DMS79 treated with DMSO at 0.1 percent for 48 hours (cell line): Measurements from ENCODE around the gene E2F1.
"Not testable (repeated sequence)": the region's sequence is repeated elsewhere in the genome, so short reads cannot be mapped to it uniquely, and the experiment has no call there.

Experiments used
- DNase-seq: peaks from one replicate; lab custom pipeline; 2025; lab: John Stamatoyannopoulos, UW

Gene E2F1

GRCh38 chr20:33710681-33711445, 24.7 kb upstream of the E2F1 start:
- DNase-seq = no peak

GRCh38 chr20:33709905-33710541, 23.8 kb upstream of the E2F1 start:
- no peak for DNase-seq

DNA sequence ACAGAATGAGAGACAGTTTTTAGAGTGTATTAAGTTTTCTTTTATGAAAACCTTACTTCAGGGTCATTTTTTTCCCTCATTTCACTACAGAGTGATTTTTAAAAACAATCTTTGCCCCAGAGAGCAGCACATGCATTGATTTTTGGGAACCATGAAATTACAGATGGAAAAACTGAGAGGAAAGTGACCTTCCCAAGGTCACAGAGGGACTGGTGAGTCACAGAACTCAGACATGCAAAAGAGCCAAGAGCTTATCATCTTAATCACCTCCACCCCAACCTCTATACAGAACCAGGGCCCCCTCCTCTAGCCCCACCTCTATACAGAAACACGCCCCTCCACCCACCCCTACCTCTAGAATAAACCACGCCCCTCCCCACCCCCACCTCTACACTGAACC, 23.2 kb upstream of the E2F1 start:
- DNase-seq = no peak

DNA sequence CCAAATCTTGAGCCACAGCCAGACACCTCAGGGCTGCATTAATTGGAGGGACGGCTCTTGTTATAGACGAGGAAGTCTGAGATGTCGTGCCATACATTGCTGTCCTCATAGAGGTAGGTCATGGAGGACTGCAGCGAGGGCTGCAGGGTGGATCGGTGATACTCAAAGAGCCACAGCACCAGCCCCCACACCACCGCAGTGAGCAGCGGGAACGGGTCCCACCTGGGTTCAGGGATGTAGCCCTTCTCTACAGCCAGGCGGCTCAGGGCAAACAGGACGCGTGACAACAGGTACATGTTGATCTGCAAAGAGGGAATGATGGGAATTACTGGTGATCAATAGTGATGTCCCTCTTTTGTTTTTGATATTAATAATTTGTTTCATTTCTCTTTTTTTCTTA, 21.5 kb upstream of the E2F1 start:
- no peak for DNase-seq

DNA sequence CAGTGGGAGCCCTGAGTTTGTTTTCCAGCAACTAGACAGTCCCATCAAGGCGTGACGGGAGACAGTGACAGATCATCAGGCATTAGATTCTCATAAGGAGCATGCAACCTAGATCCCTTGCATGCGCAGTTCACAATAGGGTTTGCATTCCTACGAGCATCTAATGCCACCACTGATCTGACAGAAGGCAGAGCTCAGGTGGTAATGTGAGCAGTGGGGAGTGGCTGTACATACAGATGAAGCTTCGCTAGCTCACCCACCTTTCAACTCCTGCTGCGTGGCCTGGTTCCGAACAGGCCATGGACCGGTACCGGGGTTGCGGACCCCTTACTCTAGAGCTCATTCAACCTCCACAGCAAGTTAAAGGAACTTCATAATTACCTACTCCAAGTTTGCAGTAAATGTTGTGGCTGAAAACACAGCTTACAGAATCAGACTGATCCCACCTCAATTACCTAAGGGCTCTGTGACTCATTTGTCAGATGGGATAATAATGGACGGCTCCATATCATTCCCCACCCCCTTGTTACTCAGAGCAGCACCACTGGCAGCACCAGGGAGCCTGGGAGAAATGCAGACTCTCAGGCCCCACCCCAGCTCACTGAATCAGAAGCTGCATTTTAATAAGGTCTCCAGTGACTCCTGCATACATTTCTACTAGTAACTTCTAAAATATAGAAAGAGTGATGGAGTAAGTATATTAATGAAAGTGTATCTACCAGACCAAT, 18.2 kb upstream of the E2F1 start:
- no peak for DNase-seq

- no peak for DNase-seq
Measured at GRCh38 chr20:33703498-33704137, 17.4 kb upstream of the E2F1 start.

GRCh38 chr20:33702861-33703260, 16.7 kb upstream of the E2F1 start:
- peak; percentile 9 for DNase-seq

DNA sequence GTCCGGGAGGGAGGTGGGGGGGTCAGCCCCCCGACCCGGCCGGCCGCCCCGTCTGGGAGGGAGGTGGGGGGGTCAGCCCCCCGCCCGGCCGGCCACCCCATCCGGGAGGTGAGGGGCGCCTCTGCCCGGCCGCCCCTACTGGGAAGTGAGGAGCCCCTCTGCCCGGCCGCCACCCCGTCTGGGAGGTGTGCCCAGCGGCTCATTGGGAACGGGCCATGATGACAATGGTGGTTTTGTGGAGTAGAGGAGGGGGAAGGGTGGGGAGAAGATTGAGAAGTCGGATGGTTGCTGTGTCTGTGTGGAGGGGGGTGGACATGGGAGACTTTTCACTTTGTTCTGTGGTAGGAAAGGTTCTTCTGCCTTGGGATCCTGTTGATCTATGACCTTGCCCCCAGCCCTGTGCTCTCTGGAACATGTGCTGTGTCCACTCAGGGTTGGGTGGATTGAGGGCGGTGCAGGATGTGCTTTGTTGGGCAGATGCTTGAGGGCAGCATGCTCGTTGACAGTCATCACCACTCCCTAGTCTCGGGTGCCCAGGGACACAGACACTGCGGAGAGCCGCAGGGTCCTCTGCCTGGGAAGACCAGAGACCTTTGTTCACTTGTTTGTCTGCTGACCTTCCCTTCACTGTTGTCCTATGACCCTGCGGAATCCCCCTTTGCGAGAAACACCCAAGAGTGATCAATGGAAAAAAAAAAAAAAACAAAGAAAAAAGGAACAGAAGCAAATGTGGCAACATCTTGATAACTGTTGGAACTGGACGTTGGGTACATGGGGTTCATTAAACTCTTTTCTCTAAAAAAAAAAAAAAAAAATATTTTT, 15.7 kb upstream of the E2F1 start:
- DNase-seq = no peak

GRCh38 chr20:33700696-33701441, 14.7 kb upstream of the E2F1 start:
- DNase-seq = not testable (repeated sequence)

DNA sequence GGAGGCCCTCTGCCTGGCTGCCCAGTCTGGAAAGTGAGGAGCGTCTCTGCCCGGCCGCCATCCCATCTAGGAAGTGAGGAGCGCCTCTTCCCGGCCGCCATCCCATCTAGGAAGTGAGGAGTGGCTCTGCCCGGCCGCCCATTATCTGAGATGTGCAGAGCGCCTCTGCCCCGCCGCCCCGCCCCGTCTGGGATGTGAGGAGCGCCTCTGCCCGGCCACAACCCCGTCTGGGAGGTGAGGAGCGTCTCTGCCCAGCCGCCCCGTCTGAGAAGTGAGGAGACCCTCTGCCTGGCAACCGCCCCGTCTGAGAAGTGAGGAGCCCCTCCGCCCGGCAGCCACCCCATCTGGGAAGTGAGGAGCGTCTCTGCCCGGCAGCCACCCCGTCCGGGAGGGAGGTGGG, 12.8 kb upstream of the E2F1 start:
- not testable (repeated sequence) for DNase-seq

- no peak for DNase-seq
Measured at GRCh38 chr20:33697129-33697528, 10.9 kb upstream of the E2F1 start.

DNA sequence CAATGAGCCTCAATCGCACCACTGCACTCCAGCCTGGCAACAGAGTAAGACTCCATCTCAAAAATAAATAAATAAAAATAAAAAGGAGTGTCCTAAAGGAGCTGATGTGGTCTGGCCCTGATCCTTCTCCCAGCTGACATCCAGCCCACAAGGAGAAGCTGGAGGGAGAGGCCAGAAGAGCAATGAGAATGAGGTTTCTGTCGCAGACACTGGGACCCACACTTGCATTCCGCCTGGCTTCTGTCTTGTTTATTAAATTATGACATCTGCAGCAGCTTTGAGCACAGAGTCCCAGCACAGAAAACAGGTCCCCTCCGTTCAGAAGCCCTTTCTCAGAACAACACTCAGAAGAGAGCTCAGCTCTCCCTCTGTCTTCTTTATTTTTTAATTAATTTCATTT, 10.3 kb upstream of the E2F1 start:
- no peak for DNase-seq

- DNase-seq = no peak
Measured at GRCh38 chr20:33694639-33695012, 8.4 kb upstream of the E2F1 start.

DNA sequence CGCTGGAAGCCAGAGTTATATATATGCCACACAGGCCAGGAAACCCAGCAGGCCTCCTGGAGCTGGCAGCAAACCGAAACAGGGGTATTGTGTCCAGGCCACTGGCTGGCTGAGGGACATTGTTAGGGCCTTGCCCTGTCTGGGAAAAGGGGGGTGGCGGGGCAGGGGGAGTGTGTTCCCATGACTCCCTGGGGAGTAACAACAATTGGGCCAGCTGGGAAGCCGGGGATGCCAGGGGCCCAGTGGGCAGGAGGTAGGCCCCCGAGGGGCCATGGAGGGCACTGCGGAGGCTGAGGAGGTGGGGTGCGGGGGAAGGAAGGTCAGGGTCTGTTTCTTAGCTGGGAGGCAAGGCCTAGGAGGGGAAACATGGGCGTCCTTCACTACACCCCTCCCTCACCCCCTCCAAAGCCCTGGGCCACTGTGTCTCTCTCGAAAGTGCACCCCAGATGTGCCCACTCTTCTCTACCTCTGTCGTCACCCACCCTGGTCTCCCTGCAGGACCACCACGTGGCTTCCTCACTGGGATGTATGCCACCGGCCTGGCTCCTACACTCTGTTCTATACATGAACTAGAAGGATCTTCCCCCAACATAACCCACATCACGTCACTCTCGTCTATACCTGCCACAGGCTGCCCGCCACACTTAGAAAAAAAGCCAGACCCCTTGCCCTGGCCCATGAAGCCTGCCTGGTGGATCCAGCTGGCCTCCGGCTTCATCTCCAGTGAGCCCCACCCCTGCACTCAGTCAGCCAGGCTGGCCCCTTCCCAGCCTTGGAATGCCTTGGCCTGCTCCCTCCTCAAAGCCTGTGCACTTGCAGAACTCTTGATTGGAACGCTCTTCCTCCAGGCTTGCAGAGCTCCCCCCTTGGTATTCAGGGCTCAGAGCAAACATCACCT, 7.8 kb upstream of the E2F1 start:
- no peak for DNase-seq

GRCh38 chr20:33693289-33693688, 7.1 kb upstream of the E2F1 start:
- DNase-seq = no peak

DNA sequence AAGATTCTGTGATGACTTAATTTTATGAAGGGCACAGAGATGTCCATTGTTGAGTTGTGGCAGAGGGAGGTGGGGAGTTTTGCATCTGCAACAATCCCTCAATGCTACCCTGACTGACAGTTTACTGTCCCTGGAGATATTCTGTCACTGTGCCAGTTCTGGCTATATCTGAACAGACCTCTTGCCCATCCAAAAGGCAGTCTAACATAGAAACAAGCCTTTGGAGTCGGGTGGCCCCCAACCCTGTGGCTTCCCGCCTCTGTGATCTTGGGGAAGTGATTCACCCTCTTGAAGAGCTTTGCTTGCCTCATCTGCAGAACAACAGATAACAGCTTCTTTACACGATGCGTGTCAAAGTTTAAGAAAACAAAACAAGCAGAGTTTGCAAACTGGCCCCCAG, 3.8 kb upstream of the E2F1 start:
- no peak for DNase-seq

DNA sequence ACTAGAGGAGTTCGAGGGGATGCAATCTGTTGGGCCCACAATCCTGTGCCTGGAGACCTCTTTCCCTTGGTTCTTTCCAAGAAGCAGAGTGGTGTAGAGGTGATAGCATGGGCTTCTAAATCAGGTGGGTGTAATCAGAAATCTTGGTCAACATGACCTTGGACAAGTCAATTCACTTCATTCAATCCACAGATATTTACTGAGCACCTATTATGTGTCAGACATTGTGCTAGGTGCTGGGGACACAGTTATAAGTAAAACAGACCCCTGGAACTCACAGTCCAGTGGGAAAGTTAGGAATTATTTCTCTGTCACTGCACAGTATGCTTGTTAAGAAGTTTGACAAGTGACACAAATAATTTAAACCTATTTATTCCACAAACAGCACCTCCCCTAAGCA, 3.3 kb upstream of the E2F1 start:
- no peak for DNase-seq

DNA sequence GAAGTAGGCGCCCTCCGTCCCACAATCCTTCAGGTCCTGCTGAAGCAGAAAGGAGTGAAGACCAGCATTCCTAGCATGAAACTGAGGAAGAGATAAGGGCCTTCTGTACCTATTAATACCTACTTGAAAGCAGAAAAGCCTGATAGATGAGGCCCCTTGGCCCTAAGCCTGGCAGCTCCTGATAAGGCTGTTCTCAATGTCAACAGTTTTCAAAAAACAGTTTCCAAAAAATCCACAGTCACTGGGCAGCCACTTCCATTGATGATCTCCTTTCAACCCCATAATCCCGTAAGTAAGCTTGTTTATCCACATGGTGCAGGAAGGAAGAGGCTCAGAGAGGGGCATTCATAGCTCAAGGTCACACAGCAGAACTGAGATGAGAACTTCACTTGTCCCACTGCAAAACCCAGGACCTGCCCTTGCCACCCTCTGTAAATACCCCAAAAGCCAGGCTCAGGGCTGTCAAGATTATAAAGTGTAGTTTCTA, 2.8 kb upstream of the E2F1 start:
- no peak for DNase-seq

- no peak for DNase-seq
Measured at GRCh38 chr20:33687993-33688937, 2.1 kb upstream of the E2F1 start.
